Activated CD4-positive, alpha-beta T cell treated with anti-CD3 and anti-CD28 coated beads, Interleukin-2, Interleukin-4, amounts not matched to agents 100 ng/mL and 50 ng/mL, durations not matched to agents 16 hours and 8 hours (primary cell): Measurements from ENCODE around the gene ZNF451.

ENCODE experiments used
- DNase-seq: peaks from one replicate; pipeline ENCODE4 v3.0.0-alpha.2; 2020; ENCODE audit warnings: low spot score

The ZNF451 gene

GRCh38 chr6:57207872-57208271 lies 117.9 kb downstream of the ZNF451 start:
- peak; percentile 32 for DNase-seq

- DNase-seq = no peak
Measured at GRCh38 chr6:57209030-57209429, 119.0 kb downstream of the ZNF451 start.

- no peak for DNase-seq
Measured at GRCh38 chr6:57210060-57210459, 120.1 kb downstream of the ZNF451 start.

GRCh38 chr6:57215260-57215659 lies 125.3 kb downstream of the ZNF451 start:
- DNase-seq = no peak

- DNase-seq = no peak
Measured at GRCh38 chr6:57216235-57217101, 126.5 kb downstream of the ZNF451 start.

GRCh38 chr6:57217270-57217669 lies 127.3 kb downstream of the ZNF451 start:
- DNase-seq = no peak
